Measurements from ENCODE around the gene METTL26. TPM values are rescaled to one million over a fixed set of nuclear protein-coding genes. Genes with fewer than 3 reads are reported as not detected.

The METTL26 gene
- total RNA-seq, 4 donors from 2014 or later = 75.7 to 155 (median 111) TPM

- ATAC-seq (ENCODE audit: low FRiP score) (no peak), DNase-seq (ENCODE audit: low spot score) (no peak)
- no peak for TF ChIP-seq CTCF (IDR thresholded peaks at IDR 0.05)
Observed at GRCh38 chr16:647173-647902, 11.2 kb upstream of the METTL26 start.

GRCh38 chr16:646679-647172 lies 10.6 kb upstream of the METTL26 start:
- no peak for ATAC-seq (ENCODE audit: low FRiP score)
- DNase-seq (ENCODE audit: low spot score) = no peak
- TF ChIP-seq CTCF (IDR thresholded peaks at IDR 0.05) = no peak

GRCh38 chr16:645852-646678 lies 10.0 kb upstream of the METTL26 start:
- TF ChIP-seq CTCF (IDR thresholded peaks at IDR 0.05) = no peak
- DNase-seq (ENCODE audit: low spot score) (no peak), ATAC-seq (ENCODE audit: low FRiP score) (no peak)

GRCh38 chr16:644556-644955 lies 8.5 kb upstream of the METTL26 start:
- ATAC-seq (ENCODE audit: low FRiP score) = no peak
- no peak for DNase-seq (ENCODE audit: low spot score)
- no peak for TF ChIP-seq CTCF (IDR thresholded peaks at IDR 0.05)

GRCh38 chr16:643050-643368 lies 6.9 kb upstream of the METTL26 start:
- no peak for ATAC-seq (ENCODE audit: low FRiP score)
- TF ChIP-seq CTCF (IDR thresholded peaks at IDR 0.05) = no peak
- DNase-seq (ENCODE audit: low spot score) = no peak

- DNase-seq (ENCODE audit: low spot score) (no peak), ATAC-seq (ENCODE audit: low FRiP score) (peak; percentile 48)
- TF ChIP-seq CTCF (IDR thresholded peaks at IDR 0.05) = no peak
Observed at GRCh38 chr16:642189-643049, 6.3 kb upstream of the METTL26 start.

Data from omental fat pad (tissue), 4 donors.